SK-N-SH treated with all-trans-retinoic acid at 6 μM for 48 hours (cell line): Measurements from ENCODE around the gene DGKZ.

ENCODE experiments used
- ATAC-seq: fragments of 200-7000 bp; cut with Tn5 transposase; 3 replicates; pipeline ENCODE4 v1.9.1; 2020; ENCODE audit warnings: mild to moderate bottlenecking, moderate library complexity
- ARNTL ChIP-seq: fragments of 450-650 bp; formaldehyde crosslinking; IDR thresholded peaks from 2 replicates; pipeline ENCODE4 v1.5.0; 2020; ENCODE audit warnings: low read depth, mild to moderate bottlenecking, moderate library complexity, borderline replicate concordance
- BACH2 ChIP-seq: fragments of 250-450 bp; sonication (Bioruptor Pico); IDR thresholded peaks from 2 replicates; pipeline ENCODE4 v1.9.0; 2021; ENCODE audit warnings: mild to moderate bottlenecking, borderline replicate concordance
- CSDC2 ChIP-seq: fragments of 250-450 bp; sonication (Bioruptor Pico); IDR thresholded peaks from 2 replicates; pipeline ENCODE4 v1.5.0; 2020; ENCODE audit warnings: mild to moderate bottlenecking, moderate library complexity
- ESRRG ChIP-seq: fragments of 250-450 bp; sonication (Bioruptor Pico); IDR thresholded peaks from 2 replicates; pipeline ENCODE4 v1.6.1; 2021; ENCODE audit warnings: mild to moderate bottlenecking
- GLIS3 ChIP-seq: fragments of 250-450 bp; sonication (Bioruptor Pico); IDR thresholded peaks from 2 replicates; pipeline ENCODE4 v1.5.0; 2020; ENCODE audit warnings: mild to moderate bottlenecking, moderate library complexity
- ISL1 ChIP-seq: fragments of 250-450 bp; sonication (Bioruptor Pico); IDR thresholded peaks from 2 replicates; pipeline ENCODE4 v2.1.2; 2022; ENCODE audit warnings: mild to moderate bottlenecking, moderate library complexity
- OSR1 ChIP-seq: fragments of 250-450 bp; sonication (Bioruptor Pico); IDR thresholded peaks from 2 replicates; pipeline ENCODE4 v1.8.0; 2022; ENCODE audit warnings: moderate library complexity, mild to moderate bottlenecking, inconsistent platforms
- PATZ1 ChIP-seq: fragments of 250-450 bp; sonication (Bioruptor Pico); IDR thresholded peaks from 2 replicates; pipeline ENCODE4 v1.8.0; 2020; ENCODE audit warnings: mild to moderate bottlenecking, moderate library complexity, borderline replicate concordance
- PPARA ChIP-seq: fragments of 250-450 bp; sonication (Bioruptor Pico); IDR thresholded peaks from 2 replicates; pipeline ENCODE4 v1.5.0; 2020; ENCODE audit warnings: mild to moderate bottlenecking, borderline replicate concordance
- RARB ChIP-seq: fragments of 250-450 bp; sonication (Bioruptor Pico); IDR thresholded peaks from 2 replicates; pipeline ENCODE4 v1.8.0; 2021; ENCODE audit warnings: mild to moderate bottlenecking, moderate library complexity
- SNAI2 ChIP-seq: fragments of 250-450 bp; sonication (Bioruptor Pico); IDR thresholded peaks from 2 replicates; pipeline ENCODE4 v1.5.0; 2020; ENCODE audit warnings: mild to moderate bottlenecking, moderate library complexity
- TOX ChIP-seq: fragments of 250-450 bp; sonication (Bioruptor Pico); IDR thresholded peaks from 2 replicates; pipeline ENCODE4 v1.8.0; 2021; ENCODE audit warnings: mild to moderate bottlenecking, moderate library complexity, borderline replicate concordance
- TSHZ2 ChIP-seq: fragments of 250-450 bp; sonication (Bioruptor Pico); IDR thresholded peaks from 2 replicates; pipeline ENCODE4 v1.5.0; 2020; ENCODE audit warnings: mild to moderate bottlenecking, moderate library complexity
- ZC3H10 ChIP-seq: fragments of 250-450 bp; sonication (Bioruptor Pico); IDR thresholded peaks from 2 replicates; pipeline ENCODE4 v1.5.1; 2021; ENCODE audit warnings: mild to moderate bottlenecking, moderate library complexity
- ZFP3 ChIP-seq: fragments of 250-450 bp; sonication (Bioruptor Pico); IDR thresholded peaks from 2 replicates; pipeline ENCODE4 v1.5.0; 2020; ENCODE audit warnings: mild to moderate bottlenecking, moderate library complexity
- ZFP30 ChIP-seq: fragments of 450-650 bp; formaldehyde crosslinking; IDR thresholded peaks from 2 replicates; pipeline ENCODE4 v1.5.0; 2022; ENCODE audit warnings: mild to moderate bottlenecking, moderate library complexity
- ZNF565 ChIP-seq: fragments of 450-650 bp; formaldehyde crosslinking; conservative IDR thresholded peaks from 2 replicates; pipeline ENCODE4 v1.5.0; 2020; ENCODE audit warnings: low read depth, mild to moderate bottlenecking, moderate library complexity
- ZNF70 ChIP-seq: fragments of 450-650 bp; formaldehyde crosslinking; IDR thresholded peaks from 2 replicates; pipeline ENCODE4 v1.5.0; 2020; ENCODE audit warnings: mild to moderate bottlenecking, moderate library complexity
- ZNF8 ChIP-seq: fragments of 450-650 bp; formaldehyde crosslinking; IDR thresholded peaks from 2 replicates; pipeline ENCODE4 v1.5.0; 2020; ENCODE audit warnings: mild to moderate bottlenecking, moderate library complexity
- TF ChIP-seq, protein P1 (sequence below): fragments of 250-450 bp; sonication (Bioruptor Pico); IDR thresholded peaks from 2 replicates; pipeline ENCODE4 v1.8.0; 2021; ENCODE audit warnings: low read depth, mild to moderate bottlenecking, moderate library complexity, borderline replicate concordance
- TF ChIP-seq, protein P2 (sequence below): fragments of 250-450 bp; sonication (Bioruptor Pico); IDR thresholded peaks from 2 replicates; pipeline ENCODE4 v1.5.1; 2020; ENCODE audit warnings: low read depth, mild to moderate bottlenecking, moderate library complexity
- TF ChIP-seq, protein P3 (sequence below): fragments of 250-450 bp; sonication (Bioruptor Pico); IDR thresholded peaks from 2 replicates; pipeline ENCODE4 v1.5.1; 2021; ENCODE audit warnings: mild to moderate bottlenecking, moderate library complexity

The DGKZ gene

GRCh38 chr11:46366661-46367161 lies 19.4 kb downstream of the DGKZ start:
- TF ChIP-seq ZFP3 (CRISPR knock-in tag) (no peak), CSDC2 (CRISPR knock-in tag) (no peak), PPARA (CRISPR knock-in tag) (no peak), ZNF565 (no peak), ZFP30 (no peak), ISL1 (no peak), RARB (CRISPR knock-in tag) (no peak), PATZ1 (CRISPR knock-in tag) (no peak), ARNTL (CRISPR knock-in tag) (no peak), TSHZ2 (CRISPR knock-in tag) (no peak), SNAI2 (CRISPR knock-in tag) (no peak), TOX (no peak), OSR1 (CRISPR knock-in tag) (no peak), ZNF8 (CRISPR knock-in tag) (no peak), BACH2 (no peak)
- TF ChIP-seq, protein P1, sequence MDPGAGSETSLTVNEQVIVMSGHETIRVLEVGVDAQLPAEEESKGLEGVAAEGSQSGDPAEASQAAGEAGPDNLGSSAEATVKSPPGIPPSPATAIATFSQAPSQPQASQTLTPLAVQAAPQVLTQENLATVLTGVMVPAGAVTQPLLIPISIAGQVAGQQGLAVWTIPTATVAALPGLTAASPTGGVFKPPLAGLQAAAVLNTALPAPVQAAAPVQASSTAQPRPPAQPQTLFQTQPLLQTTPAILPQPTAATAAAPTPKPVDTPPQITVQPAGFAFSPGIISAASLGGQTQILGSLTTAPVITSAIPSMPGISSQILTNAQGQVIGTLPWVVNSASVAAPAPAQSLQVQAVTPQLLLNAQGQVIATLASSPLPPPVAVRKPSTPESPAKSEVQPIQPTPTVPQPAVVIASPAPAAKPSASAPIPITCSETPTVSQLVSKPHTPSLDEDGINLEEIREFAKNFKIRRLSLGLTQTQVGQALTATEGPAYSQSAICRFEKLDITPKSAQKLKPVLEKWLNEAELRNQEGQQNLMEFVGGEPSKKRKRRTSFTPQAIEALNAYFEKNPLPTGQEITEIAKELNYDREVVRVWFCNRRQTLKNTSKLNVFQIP (CRISPR knock-in tag) = no peak
- TF ChIP-seq, protein P2, sequence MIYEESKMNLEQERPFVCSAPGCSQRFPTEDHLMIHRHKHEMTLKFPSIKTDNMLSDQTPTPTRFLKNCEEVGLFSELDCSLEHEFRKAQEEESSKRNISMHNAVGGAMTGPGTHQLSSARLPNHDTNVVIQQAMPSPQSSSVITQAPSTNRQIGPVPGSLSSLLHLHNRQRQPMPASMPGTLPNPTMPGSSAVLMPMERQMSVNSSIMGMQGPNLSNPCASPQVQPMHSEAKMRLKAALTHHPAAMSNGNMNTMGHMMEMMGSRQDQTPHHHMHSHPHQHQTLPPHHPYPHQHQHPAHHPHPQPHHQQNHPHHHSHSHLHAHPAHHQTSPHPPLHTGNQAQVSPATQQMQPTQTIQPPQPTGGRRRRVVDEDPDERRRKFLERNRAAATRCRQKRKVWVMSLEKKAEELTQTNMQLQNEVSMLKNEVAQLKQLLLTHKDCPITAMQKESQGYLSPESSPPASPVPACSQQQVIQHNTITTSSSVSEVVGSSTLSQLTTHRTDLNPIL (CRISPR knock-in tag) = no peak
- ATAC-seq = no peak

GRCh38 chr11:46367244-46367915 lies 20.1 kb downstream of the DGKZ start:
- ATAC-seq = peak; percentile 72
- TF ChIP-seq SNAI2 (CRISPR knock-in tag) (no peak), ZFP30 (no peak), ZNF565 (no peak), TOX (no peak), OSR1 (CRISPR knock-in tag) (no peak), PPARA (CRISPR knock-in tag) (no peak), ZFP3 (CRISPR knock-in tag) (no peak), ESRRG (CRISPR knock-in tag) (no peak), BACH2 (no peak), GLIS3 (CRISPR knock-in tag) (no peak), ZNF70 (CRISPR knock-in tag) (no peak), CSDC2 (CRISPR knock-in tag) (no peak), RARB (CRISPR knock-in tag) (no peak), ZNF8 (CRISPR knock-in tag) (no peak), ISL1 (no peak), ZC3H10 (CRISPR knock-in tag) (no peak), PATZ1 (CRISPR knock-in tag) (no peak)
- TF ChIP-seq, protein P2 (CRISPR knock-in tag) = no peak
- TF ChIP-seq, protein P3, sequence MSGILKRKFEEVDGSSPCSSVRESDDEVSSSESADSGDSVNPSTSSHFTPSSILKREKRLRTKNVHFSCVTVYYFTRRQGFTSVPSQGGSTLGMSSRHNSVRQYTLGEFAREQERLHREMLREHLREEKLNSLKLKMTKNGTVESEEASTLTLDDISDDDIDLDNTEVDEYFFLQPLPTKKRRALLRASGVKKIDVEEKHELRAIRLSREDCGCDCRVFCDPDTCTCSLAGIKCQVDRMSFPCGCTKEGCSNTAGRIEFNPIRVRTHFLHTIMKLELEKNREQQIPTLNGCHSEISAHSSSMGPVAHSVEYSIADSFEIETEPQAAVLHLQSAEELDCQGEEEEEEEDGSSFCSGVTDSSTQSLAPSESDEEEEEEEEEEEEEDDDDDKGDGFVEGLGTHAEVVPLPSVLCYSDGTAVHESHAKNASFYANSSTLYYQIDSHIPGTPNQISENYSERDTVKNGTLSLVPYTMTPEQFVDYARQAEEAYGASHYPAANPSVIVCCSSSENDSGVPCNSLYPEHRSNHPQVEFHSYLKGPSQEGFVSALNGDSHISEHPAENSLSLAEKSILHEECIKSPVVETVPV (CRISPR knock-in tag) = no peak
- TF ChIP-seq, protein P1 (CRISPR knock-in tag) = no peak
